ENCODE data around the gene AP1AR. TPM values are rescaled to one million over a fixed set of nuclear protein-coding genes. Genes with fewer than 3 reads are reported as not detected.
A peak's percentile ranks its signal among the peaks of the same experiment; 100 is the strongest.
"Not testable (repeated sequence)": the region's sequence is repeated elsewhere in the genome, so short reads cannot be mapped to it uniquely, and the experiment has no call there.

The AP1AR gene
- total RNA-seq, 4 donors from 2014 or later: 9.6 to 25.1 (median 20.5) TPM

DNA sequence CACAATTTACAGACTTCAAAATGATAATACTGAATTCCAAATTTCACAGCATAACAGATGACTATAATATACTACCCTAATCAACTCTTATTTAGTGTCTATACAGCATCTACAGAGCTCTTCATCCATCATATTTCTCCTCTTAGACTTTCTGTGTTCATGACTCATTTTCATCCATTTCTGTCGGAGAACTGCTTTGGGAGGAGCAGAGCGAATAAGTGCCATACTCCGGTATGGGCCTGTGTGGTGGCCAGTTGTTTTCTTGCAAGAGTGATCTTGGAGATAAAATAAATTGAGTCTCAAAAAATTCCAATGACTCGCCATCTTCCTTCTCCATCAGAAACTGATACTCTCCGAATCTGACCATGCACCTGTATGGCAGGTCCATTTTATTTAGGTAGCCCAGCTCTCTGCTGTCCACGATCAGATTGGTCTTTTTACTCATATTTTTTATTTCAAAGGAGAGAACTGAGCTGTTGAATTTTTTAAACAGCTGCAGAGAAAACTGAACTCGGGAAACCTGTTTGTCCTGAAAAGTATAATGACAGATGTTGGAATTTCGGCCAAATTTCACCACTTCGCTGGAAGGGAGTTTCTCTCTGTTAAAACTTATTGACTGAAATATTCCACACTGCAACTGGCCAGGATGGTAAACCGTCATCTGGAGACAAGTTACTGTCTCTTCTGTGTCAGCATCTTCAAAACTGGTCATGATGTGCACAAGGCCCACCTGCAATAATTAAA is 46.3 kb downstream of the AP1AR start:
- H3K9me3 ChIP-seq: no peaks in the 10 kb centered on the region
- no peaks in the 10 kb centered on the region for H3K27me3 ChIP-seq
- H3K27ac ChIP-seq: peak overlapping the region in 3 of 4 donors; percentile 38 to 69 (median 60)
- H3K4me1 ChIP-seq: peaks cover 0 to 62% (median 10%) of the 10 kb centered on the region in 3 donors
- TF ChIP-seq POLR2A (IDR thresholded peaks at IDR 0.05): no peak
- TF ChIP-seq, protein P1, sequence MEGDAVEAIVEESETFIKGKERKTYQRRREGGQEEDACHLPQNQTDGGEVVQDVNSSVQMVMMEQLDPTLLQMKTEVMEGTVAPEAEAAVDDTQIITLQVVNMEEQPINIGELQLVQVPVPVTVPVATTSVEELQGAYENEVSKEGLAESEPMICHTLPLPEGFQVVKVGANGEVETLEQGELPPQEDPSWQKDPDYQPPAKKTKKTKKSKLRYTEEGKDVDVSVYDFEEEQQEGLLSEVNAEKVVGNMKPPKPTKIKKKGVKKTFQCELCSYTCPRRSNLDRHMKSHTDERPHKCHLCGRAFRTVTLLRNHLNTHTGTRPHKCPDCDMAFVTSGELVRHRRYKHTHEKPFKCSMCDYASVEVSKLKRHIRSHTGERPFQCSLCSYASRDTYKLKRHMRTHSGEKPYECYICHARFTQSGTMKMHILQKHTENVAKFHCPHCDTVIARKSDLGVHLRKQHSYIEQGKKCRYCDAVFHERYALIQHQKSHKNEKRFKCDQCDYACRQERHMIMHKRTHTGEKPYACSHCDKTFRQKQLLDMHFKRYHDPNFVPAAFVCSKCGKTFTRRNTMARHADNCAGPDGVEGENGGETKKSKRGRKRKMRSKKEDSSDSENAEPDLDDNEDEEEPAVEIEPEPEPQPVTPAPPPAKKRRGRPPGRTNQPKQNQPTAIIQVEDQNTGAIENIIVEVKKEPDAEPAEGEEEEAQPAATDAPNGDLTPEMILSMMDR (IDR thresholded peaks at IDR 0.05): no peak
- H3K36me3 ChIP-seq: peaks cover 0 to 17% (median 0%) of the 10 kb centered on the region in 3 donors
- intact Hi-C loops (cut with DNase I): no loop called here
- no peak for DNase-seq
- no peak overlapping the region for H3K4me3 ChIP-seq
- 54% methylated on average over 10 of the region's 10 CpGs for WGBS, 2 donors

DNA sequence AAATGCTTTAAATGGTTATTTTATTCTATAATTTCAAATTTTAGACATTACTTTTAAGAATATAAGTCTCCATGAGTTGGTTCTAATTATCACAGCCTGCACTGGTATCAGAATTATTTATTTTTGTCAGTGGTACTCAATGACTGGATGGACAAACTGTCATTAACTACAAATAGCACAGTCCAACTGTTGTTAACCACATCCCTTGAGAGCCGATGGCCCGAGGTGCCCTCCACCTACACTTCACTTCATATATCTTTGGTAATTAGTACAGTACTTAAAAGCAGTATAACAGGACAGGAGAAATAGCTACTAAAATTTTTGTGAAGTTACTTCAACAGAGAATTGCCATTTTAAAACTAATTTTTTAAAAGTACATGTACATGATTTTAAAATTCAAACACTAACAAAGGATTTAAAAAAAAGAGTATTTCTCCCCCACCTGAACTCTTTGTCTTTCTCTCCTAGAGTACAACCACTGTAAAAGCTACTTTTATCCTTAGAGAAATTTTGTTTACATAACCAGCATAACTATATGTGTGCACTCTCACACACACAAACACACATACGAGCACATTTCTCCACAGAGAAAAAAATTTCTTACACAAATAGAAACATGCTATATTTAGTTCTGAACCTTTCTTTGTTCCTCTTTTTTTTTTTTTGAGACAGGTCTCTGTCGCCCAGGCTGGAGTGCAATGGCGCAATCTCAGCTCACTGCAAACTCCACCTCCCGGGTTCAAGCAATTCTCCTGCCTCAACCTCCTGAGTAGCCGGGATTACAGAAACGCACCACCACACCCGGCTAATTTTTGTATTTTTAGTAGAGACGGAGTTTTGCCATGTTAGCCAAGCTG is 47.7 kb downstream of the AP1AR start:
- DNase-seq: no peak
- H3K4me1 ChIP-seq: peaks cover 0 to 76% (median 18%) of the 10 kb centered on the region in 3 donors
- no peaks in the 10 kb centered on the region for H3K27me3 ChIP-seq
- H3K36me3 ChIP-seq: peaks cover 0 to 17% (median 0%) of the 10 kb centered on the region in 3 donors
- H3K9me3 ChIP-seq: no peaks in the 10 kb centered on the region
- TF ChIP-seq, protein P1 (IDR thresholded peaks at IDR 0.05): no peak
- TF ChIP-seq POLR2A (IDR thresholded peaks at IDR 0.05): no peak
- H3K27ac ChIP-seq: peak overlapping the region; percentile 32 to 69 (median 58)
- intact Hi-C loops (cut with DNase I): no loop called here
- peak overlapping the region in 1 of 4 donors; percentile 34 for H3K4me3 ChIP-seq
- 23 to 27% methylated on average over 10 of the region's 10 CpGs for WGBS, 2 donors

DNA sequence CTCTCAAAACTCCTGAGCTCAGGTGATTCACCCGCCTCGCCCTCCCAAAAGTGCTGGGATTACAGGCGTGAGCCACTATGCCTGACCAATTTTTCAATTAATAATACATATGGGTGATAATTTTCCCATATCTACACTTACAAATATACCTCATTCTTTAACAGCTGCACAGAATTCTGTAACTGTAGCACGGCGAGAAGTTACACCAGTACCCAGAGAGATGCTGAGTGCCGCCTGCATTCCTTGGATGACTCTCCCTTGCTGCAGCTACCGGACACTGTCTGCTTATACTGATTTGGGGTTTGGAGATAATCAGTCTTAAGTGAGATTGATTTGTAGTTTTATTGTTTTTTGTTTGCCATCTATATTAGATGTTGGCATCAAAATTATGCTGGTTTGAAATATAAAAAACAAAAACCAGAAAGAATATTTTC is 48.3 kb downstream of the AP1AR start:
- 48 to 58% methylated on average over 7 of the region's 7 CpGs for WGBS, 2 donors
- Histone ChIP-seq H3K27me3 (no peaks in the 10 kb centered on the region), H3K9me3 (no peaks in the 10 kb centered on the region), H3K27ac (peak overlapping the region in 3 of 4 donors; percentile 56 to 69 (median 60)), H3K36me3 (peaks cover 0 to 17% (median 0%) of the 10 kb centered on the region in 3 donors), H3K4me3 (peak overlapping the region in 1 of 4 donors; percentile 34), H3K4me1 (peaks cover 0 to 79% (median 19%) of the 10 kb centered on the region in 3 donors)
- DNase-seq: no peak
- intact Hi-C loops (cut with DNase I): no loop called here
- TF ChIP-seq POLR2A (IDR thresholded peaks at IDR 0.05): no peak
- TF ChIP-seq, protein P1 (IDR thresholded peaks at IDR 0.05): no peak

DNA sequence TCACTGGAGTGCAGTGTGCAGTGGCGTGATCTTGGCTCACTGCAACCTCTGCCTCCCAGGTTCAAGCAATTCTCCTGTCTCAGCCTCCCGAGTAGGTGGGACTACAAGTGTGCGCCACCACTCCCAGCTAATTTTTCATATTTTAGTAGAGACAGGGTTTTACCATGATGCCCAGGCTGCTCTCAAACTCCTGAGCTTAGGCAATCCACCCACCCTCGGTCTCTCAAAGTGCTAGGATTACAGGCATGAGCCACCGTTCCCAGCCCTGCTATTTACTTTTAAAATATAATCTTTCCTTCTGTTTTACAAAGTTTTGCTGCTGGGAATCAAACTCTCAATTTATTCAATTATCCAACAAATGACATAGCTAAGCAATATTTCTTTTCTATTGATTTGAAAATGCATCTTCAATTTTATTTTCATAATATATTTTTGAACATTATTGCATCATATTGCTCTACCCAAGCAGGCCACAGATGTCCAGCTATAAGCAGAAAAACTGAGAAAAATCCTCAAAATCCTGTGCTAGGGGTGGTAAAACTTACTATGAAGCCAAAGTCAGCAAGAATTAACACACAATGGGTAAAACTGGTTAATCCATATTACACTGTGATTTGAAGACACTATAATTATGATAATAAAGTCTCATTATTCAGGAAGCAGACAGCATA is 48.9 kb downstream of the AP1AR start:
- H3K27ac ChIP-seq: peak overlapping the region in 2 of 4 donors; percentile 60 to 69
- intact Hi-C loops (cut with DNase I): no loop called here
- TF ChIP-seq, protein P1 (IDR thresholded peaks at IDR 0.05): no peak
- no peak for TF ChIP-seq POLR2A (IDR thresholded peaks at IDR 0.05)
- H3K36me3 ChIP-seq: peaks cover 0 to 13% (median 0%) of the 10 kb centered on the region in 3 donors
- peaks cover 0 to 79% (median 19%) of the 10 kb centered on the region in 3 donors for H3K4me1 ChIP-seq
- H3K4me3 ChIP-seq: no peak overlapping the region
- 69 to 82% methylated on average over 5 of the region's 5 CpGs for WGBS, 2 donors
- no peak for DNase-seq
- H3K27me3 ChIP-seq: no peaks in the 10 kb centered on the region
- H3K9me3 ChIP-seq: no peaks in the 10 kb centered on the region

DNA sequence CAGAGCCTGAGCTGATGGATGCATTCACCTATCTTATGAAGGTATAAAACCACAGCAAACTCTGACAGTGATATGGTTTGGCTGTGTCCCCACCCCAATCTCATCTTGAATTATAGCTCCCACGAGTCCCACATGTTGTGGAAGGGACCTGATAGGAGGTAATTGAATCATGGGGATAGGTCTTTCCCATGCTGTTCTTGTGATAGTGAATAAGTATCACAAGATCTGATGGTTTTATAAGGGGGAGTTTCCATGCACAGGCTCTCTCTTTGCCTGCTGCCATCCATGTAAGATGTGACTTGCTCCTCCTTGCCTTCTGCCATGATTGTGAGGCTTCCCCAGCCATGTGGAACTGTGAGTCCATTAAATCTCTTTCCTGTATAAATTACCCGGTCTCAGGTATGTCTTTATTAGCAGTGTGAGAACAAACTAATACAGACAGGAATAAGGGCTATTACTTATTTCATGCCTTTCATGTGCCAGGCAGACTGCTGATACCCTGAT is 50.4 kb downstream of the AP1AR start:
- H3K4me1 ChIP-seq: peaks cover 5 to 77% (median 27%) of the 10 kb centered on the region in 3 donors
- H3K4me3 ChIP-seq; H3K36me3 ChIP-seq; H3K27me3 ChIP-seq; H3K27ac ChIP-seq; intact Hi-C loops (cut with DNase I); DNase-seq; H3K9me3 ChIP-seq: not testable (repeated sequence)
- WGBS, 2 donors: 69 to 96% methylated on average over 2 of the region's 2 CpGs
